HG03442 (cell line): ENCODE measurements around the gene ANGPT4.
"Not testable (repeated sequence)": the region's sequence is repeated elsewhere in the genome, so short reads cannot be mapped to it uniquely, and the experiment has no call there.

ENCODE experiments used
- ATAC-seq: cut with Tn5 transposase; IDR thresholded peaks from one replicate; pipeline ENCODE4 v1.9.1; 2021; ENCODE audit warnings: mild to moderate bottlenecking, moderate library complexity; ENCODE audit not compliant: unreplicated experiment

The ANGPT4 gene

DNA sequence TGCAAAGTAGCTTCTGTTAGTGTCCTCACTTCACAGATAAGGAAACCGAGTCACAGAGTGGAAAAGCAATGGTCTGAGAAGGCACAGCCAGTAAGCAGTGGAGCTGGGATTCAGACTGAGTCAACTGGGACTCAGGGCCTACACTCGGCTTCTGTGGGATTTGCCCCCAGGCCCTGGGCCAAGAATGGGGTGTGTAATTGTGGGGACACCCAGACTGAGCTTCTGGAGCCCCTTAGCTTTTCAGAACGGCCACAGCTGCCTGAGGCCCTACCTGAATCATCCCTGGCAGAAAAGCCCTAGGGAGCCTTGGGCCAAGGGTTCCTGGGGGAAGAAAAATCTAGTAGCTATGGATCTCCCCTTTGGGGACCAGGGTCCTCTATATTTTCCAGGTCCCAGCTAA lies 6.5 kb downstream of the ANGPT4 start:
- no peak for ATAC-seq

DNA sequence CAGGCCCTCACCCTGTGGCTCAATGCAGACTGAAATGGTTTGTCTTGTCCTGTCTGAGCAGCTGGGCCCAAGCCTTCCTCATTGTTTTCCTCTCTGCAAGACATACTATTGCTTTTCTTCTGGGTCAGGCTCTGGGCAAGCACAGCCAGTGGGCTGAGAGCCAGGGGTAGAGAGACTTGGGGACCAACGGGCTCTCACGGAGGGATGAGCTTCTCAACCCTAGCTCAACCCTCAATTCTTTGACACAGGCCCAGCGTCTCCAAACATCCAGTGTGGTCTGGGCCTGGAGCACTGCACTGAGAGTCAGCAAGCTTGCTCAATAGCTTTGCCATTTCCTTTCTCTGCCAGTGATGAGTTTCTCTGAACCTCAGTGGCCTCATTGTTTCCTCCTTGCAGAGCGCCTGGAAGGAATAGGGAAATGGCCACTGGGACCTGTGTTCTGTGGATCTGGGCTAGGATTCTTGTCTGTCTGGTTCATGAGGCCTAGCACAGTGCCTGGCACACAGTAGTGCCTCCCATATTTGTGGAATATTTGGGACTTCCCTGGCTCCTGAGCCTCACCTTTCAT lies 9.3 kb downstream of the ANGPT4 start:
- ATAC-seq: no peak

DNA sequence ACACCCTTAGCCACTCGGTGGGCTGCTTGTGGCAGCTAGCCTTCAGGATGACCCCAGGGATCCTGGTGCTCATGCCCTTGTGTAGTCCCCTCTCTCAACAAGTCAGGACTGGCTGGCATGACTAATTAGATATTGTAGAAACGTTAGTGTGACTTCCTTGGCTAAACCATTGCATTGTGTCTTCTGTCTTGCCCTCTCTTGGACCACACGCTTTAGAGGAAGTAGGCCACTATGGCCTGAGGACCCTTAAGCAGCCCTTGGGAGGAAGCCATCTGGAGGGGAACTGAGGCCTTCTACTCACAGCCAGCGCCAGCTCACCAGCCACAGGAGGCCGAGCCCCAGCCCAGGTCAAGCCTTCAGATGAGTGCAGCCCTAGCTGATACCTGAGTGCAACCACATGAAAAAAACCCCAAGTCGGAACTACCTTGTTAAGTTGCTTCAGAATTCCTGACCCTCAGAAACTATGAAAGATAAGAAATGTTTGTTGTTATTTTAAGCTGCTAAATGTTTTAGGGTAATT lies 10.1 kb downstream of the ANGPT4 start:
- no peak for ATAC-seq

DNA sequence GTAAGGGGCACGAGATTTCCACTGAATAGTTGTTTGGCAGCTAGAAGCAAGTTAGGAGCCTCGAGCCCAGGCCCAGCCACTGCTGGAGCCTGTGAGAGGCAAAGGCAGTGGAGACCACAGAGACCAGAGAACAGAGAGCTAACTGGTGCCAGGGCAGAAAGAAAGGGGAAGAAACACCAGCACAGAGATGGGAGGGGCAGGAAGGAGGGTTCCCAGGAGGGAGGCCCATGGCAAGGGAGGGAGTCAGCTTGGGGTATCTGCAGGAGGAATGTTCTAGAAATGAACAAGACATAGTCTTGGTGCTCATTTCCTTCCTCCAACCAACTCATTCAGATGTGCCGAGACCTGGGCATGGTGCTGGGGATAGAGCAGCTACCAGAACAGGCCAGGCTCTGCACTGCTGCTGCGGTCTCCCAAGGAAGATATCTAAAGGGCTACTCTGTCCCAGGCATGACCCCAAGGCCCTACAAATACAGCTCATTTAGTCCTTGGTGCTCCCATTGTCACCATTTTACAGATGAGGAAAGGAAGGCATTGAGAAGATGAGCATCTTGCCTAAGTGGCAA lies 10.7 kb downstream of the ANGPT4 start:
- ATAC-seq: no peak

DNA sequence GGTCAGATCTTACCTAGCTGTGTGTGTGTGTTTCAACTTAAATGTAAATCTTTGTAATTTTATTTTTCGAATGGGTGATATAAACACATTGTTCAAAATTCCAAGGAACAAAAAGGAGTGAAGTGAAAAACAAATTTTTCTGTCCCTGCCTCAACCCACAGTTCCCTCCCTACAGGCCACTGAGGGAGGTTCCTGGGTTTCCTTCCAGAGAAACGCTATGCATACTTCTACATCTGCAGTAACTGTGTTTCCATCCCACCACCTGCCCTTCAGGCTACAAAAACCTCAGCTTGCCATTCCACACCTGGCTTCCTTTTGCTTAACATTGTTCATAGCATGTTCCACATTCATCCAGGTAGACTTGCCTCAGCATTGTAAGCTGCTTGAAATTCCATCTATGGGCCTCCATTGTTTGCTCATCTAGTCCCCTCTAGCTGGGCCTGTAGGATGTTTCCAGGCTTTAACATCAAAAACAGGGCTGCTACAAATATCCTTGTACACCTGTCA lies 12.0 kb downstream of the ANGPT4 start:
- no peak for ATAC-seq

DNA sequence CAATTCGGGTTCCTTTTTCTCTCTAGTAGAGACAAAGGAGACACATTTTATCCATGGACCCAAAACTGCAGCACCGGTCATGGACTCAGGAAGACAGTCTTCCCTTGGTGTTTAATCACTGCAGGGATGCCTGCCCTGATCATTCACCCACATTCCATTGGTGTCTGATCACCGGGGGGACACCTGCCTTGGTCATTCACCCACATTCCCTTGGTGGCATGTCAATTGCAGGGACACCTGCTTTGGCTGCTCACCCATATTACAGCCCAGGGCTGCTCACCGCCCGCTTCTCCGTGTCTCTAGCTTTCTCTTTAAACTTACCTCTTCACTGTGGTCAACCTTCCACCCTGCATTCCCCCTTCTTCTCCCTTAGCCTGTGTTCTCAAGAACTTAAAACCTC lies 18.7 kb downstream of the ANGPT4 start:
- not testable (repeated sequence) for ATAC-seq

DNA sequence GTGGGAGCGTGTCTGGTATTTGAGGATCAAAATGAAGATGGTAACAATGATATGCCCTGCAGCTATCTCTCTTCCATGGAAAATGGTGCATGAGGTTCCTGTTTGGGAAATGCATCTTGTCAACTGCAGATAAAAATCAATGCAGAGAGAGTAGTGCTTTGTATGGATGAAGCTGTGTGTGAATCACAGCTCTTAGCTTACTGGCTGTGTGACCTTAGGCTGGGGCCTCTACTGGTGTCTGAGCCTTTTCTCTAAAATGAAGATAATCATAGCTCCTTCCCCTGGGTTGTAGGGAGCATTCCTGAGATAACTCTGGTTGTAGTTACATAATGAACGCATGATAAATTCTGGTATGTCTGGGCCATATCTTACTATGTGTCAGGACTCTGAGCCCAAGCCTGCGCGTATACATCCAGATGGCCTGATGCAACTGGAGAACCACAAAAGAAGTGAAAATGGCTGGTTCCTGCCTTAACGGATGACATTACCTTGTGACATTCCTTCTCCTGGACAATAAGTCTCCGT lies 19.6 kb downstream of the ANGPT4 start:
- ATAC-seq: no peak

DNA sequence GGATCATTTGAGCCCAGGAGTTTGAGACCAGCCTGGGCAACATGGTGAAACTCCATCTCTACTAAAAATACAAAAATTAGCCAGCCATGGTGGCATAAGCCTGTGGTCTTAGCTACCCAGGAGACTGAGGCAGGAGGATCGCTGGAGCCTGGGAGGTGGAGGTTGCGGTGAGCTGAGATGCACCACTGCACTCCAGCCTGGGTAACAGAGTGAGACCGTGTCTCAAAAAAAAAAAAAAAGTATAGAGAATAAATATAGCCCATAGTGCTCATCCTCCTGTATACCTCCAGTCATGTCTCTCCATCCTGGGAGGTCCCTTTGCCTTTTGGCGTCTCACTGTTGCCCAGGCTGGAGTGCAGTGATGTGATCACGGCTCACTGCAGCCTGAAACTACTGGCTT lies 23.8 kb downstream of the ANGPT4 start:
- ATAC-seq: not testable (repeated sequence)

DNA sequence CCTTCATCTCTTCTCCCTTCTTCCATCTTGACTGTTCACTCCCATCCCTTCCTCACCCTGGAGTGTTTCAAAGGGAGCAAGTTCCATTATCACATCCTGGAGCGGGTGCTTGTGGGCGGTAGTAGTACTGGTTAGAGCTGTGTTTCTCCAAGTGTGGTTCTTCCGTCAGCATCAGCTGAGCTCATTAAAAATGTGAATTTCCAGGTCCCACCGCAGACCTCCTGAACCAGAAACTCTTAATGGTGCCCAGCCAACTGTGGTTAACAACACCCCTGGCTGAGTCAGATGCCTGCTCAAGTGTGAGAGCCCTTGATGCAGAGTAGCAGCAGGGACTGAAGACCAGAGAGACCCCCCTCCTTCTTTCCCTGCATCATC lies 24.4 kb downstream of the ANGPT4 start:
- ATAC-seq: no peak

DNA sequence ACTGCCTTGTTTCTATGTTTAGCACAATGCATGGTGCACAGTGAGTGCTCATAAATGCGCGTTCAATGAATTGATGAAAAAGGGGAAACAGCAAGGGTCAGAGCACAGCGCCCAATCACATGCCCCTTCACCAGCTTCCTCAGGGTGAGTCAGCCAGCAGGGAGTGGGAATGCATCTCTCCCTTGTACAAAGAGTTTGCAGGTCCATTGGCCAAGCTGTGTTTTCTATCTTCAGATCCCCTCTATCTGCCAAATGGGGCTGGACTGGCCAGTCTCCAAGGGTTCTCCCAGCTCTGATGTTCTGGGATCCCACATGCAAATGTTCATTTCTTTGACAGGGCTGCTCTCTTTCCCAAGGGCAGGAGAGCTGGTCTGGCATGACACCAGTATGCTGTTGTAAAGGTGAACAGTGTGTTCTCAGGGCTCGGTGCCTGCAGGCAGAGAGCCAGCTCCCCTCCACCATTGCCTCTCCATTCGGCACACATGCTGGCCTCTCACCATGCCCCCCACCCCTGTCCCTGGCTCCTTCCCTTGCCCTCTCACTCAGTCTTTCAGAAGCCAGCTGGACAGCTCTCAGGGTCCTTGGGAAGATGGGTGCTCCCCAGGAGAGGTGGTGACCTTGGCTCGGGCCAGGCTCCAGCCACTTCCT lies 25.0 kb downstream of the ANGPT4 start:
- no peak for ATAC-seq

DNA sequence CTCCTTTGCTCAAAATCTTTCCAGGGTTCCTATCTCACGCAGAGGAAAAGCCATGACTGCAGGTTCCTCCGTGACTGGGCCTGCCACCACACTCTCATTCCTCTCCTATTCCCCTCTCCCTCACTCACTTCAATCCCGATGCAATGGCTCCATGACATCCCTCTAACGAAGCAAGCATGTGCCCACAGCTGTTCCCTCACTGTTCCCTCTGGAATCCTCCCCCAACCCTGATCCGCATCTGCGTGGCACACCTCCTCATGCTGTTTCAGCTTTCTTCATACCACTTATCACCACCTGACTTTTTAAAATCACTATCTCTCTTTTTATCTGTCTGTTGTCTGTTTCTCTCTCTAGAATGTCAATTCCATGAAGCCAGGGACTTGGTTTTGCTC lies 25.5 kb downstream of the ANGPT4 start:
- no peak for ATAC-seq

DNA sequence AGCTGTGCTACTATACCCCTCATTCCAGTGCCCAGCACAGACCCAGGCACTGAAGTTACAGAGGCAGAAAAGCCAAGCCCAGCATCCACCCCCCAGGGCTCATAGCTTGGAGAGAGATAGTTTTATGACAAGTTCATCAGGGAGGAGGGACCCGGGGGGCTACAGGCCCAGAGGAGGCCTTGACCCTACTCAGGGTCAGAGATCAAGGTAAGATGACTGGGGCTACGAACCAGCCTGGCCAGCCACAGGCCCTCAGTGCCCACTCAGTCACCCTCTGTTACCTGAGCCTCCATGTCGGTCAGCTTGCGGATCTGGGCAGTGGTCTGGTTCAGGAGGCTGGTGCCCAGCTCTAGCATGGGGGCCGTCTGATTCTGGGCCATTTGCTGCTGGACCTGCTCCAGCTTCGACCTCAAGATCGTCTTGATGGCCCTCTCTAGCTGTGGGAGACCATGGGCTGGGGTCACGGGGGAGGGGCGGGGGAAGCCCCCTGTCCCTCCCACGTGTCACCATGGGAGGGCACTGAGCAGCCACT lies 26.1 kb downstream of the ANGPT4 start:
- ATAC-seq: no peak

DNA sequence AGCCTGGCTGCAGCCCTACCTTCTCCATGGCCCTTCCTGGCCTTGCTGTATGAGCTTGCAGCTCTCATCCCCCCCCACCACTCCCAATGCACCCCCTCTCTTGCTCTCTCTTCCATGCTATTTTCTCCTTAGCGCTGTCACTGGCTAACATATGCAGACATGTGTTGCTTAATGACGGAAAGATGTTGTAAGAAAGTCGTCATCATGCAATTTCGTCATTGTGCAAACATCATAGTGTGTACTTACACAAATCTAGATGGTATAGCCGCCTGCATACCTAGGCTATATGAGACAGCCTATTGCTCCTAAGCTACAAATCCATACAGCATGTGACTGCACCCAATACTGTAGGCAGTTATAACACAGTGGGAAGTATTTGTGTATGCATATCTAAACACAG lies 27.0 kb downstream of the ANGPT4 start:
- no peak for ATAC-seq

DNA sequence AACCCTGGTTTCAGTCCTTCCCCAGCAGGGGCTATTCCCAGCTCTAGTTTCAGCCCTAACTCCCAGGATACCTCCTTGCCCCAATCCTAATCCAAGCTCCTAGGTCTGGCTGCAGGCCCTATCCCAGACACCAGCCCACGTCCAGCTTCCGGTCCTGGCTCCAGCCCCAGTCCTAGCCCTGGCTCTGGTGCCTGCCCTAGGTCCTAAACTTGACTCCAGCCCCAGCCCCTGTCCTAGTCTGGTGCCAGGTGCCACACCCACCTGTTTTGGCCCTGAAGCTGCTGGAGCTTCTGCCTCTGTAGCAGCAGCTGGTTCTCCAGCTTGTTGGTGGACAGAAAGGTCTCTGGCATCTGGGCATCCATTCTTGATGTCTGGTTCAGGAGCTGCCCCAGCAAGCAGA lies 28.1 kb downstream of the ANGPT4 start:
- no peak for ATAC-seq

DNA sequence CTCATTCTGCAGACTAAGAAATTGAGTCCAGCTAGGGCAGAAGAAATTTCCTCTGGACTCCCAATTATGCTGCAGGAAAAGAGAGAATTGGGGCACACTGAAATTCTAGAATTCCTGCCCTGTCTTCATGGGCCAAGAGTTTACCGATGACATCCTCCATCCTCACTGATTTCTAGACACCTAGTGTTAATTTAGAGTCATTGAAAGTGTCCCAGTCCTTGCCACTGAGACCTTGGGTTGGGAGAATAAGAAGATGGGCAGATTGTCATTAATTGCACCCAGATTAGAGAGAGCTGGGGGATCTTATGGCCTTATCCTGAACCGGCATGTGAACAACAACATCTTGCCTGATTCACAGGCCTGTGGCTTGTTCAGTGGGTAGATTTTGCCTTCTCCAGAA lies 29.0 kb downstream of the ANGPT4 start:
- no peak for ATAC-seq

DNA sequence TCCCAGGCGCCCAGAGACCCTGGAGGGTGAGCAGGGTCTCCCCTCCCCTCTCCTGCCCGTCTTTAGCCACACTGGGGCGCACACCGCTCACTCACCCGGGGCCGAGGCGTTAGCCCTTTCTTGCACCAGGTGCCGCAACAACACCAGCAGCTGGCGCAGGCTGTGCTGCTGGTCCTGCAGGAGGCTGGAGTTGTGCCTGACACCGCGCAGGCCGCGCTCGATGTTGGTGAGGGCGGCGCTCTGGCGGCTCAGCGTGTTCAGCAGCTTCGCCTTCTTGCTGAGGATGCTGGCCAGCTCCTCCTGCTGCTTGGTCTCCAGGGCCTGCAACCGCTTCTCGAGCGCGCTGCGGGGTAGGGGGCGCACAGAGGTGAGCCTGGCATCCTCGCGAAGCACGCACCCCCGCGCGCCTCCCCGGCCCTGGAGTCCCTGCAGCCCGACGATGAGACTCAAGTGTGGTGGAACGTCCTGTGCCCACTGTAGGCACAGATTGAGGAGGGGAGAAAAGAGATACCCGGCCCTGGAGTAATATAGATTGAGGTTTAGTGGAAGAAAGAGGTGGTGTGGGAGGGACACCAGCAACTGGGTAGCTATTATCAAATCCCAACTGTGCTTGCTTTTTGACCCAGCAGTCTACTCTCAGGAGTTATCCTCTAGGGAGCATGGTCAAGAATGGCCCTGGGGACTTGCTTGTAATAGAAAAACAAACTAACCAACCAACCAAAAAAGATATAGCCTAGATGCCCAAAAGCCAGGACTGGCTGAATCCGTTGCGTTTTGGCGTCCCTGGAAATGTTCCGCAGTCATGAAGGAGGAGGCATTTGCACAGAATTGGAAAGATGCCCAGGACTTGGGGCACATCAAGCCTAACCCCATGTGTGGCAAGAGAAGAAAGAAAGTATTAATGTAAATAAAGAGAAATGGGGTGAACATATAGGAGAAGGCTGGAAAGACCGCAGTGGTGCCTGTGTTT lies 30.9 kb downstream of the ANGPT4 start:
- ATAC-seq: no peak

DNA sequence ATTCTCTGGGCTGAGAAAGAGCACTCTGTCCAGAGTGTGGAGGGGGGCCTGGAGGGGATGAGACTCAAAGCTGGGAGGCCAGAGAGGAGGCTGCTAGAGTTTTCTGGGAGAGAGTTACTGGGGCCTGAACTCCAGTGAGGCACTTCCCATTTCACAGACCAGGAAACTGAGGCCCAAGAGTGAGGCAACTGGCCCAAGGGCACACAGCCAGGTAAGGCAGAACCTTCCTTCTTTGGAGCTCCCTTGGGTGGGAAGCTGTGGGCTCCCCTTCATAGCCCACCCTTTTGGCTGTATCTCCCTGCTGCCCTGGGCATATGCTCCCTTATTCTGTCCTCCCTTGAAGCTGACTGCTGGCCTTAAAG lies 34.4 kb downstream of the ANGPT4 start:
- ATAC-seq: no peak

DNA sequence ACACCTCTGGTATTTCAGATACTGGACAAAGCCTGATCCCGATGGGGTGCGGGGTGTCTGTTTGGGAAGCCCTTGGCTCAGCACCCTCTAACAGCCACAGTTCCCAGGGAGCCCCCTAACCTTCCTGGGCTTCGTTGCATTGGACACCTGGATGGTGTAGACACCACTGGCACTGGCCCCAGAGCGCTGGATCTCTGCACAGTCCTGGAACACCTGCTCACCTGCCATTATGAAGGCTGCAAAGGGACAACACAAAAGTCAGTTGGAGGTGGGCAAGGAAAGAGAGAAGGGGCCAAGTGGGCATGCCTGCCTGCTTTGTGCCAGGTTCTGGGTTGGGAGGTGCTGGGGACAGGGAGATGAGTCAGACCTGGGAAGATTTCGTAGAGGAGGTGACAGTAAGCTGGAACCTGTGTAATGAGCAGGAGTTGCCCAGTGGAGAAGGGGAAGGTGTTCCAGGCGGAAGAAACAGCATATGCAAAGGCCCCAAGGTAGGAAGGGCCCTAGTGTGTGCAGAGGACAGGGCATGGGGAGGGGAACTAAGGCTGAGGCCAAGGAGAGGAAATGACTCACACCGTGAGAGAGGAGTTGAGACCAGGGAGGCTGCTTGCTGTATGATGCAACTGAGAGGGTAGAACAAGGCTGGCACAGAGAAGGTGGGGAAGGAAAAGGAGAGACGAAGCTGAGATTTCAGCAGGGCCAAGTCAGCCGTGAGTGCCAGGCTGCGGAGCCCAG lies 34.9 kb downstream of the ANGPT4 start:
- ATAC-seq: no peak

DNA sequence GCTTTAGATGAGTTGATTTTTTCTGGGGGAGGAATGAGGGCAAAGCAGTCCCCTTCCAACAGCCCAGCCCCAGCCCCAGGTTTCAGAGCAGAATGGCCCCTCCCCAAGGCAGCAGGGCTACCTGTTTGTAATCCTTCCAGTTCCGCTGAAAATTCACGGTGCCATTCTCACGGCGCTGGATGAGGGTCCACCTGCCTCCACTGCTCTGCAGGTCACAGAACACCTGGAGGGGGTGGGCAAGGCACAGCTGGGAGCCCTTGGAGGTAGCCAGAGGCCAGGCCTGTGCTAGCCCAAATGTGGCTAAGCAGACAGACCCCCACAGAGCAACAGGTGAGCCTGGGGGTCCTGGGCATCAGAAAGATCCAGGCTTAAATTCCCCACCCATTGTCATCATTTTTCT lies 36.5 kb downstream of the ANGPT4 start:
- no peak for ATAC-seq
